Dedifferentiated amniotic fluid mesenchymal stem cell (primary cell): Measurements from ENCODE around the gene BICD2.
"Not testable (repeated sequence)": the region's sequence is repeated elsewhere in the genome, so short reads cannot be mapped to it uniquely, and the experiment has no call there.

Experiments used
- DNase-seq: peaks from one replicate; pipeline ENCODE4 v3.0.0-alpha.2; 2016; ENCODE audit errors: extremely low spot score

The BICD2 gene

DNA sequence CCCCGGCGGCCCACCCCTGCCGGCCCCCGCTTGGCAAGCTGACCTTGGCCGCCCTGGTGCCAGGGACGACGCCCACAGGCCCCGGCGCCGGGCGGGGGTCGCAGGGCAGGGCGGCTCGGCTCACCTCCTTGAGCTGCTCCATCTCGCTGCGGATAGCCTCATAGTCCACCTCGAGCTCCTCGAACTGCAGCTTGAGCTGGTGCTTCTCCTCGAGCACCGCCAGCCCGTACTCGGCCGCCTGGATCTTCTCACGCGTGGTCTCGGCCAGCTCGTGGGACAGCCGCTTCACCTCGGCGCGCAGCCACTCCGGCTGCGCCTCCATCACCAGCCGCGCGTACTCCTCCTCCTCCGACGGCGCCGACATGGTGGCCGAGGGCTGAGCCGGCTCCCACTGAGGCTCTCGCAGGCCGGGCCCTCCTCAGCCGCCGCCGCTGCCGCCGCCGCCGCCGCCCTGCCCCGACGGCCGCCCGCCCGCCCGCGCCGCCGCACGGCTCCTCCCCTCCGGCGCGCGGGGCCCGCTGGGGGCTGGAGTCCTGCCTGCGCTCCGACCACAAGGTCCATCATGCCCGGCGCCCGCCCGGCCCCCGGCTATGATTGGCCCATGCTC lies at the start of gene BICD2:
BICD2 (minus strand) TSS at position 453 of the 607 bp plus-strand sequence; CDS start at position 364, 89 bp downstream.
- no peak for DNase-seq

DNA sequence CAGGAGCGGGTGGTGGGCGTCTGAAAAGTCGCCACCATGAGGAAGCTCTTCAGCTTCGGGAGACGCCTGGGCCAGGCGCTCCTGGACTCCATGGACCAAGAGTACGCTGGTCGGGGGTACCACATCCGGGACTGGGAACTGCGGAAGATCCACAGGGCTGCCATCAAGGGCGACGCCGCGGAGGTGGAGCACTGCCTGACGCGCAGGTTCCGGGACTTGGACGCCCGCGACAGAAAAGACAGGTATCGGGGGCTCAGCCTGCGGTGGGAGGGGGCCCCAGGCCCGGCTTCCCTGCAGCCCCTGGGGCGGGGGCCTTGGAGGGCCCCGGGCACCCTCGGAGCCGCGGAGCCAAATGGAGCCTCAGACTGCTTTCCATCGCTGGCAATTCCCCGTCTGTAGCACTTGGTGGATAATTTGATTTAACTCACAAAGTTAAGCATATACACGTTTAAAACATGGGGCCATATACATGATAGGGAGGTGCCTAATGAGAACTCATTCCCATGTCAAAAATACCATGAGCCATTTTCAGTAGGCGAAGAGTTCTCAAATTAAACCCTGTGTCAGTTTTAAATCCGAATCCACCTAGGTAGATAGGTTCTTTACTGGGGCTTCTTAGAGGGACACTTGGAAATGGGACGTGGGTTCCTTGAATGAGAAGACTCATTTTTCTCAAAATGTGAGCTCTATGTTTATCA lies 45.1 kb upstream of the BICD2 start:
- DNase-seq, result not testable (repeated sequence)

DNA sequence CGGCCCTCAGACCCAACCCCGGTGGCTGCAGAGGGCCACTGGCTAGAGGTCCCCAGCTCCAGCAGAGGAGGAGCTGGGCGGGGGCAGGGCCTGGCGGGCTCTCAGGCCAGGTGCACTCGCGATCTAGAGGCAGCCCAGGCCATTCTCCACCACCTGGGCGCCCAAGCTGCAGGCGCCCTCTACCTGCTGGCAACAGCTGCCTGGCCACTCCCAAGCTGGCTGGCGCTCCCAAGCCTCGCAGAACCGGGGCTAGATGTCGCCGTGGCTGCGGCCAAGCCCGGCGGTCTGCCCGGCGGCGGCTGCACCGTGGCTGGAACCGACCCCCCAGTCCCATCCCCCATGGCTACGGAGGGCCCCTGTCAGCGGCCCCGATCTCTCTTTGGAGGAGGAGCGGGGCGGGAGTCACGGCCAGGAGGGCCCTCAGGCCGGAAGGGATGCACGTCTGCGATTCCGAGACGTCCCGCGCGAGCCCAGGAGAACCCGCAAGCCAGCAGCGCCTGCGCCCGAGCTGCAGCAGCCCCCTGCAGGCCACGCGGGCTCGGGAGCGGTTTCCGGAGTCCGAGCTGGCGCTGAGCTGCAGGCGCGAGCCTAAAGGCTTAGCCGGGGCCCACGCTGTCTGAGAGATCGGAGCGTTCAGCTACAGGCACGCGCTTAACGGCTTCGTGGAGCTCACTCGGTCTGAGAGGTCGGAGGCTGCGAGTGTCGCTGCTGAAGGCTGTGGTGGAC lies 44.3 kb upstream of the BICD2 start:
- peak; percentile 57 for DNase-seq

DNA sequence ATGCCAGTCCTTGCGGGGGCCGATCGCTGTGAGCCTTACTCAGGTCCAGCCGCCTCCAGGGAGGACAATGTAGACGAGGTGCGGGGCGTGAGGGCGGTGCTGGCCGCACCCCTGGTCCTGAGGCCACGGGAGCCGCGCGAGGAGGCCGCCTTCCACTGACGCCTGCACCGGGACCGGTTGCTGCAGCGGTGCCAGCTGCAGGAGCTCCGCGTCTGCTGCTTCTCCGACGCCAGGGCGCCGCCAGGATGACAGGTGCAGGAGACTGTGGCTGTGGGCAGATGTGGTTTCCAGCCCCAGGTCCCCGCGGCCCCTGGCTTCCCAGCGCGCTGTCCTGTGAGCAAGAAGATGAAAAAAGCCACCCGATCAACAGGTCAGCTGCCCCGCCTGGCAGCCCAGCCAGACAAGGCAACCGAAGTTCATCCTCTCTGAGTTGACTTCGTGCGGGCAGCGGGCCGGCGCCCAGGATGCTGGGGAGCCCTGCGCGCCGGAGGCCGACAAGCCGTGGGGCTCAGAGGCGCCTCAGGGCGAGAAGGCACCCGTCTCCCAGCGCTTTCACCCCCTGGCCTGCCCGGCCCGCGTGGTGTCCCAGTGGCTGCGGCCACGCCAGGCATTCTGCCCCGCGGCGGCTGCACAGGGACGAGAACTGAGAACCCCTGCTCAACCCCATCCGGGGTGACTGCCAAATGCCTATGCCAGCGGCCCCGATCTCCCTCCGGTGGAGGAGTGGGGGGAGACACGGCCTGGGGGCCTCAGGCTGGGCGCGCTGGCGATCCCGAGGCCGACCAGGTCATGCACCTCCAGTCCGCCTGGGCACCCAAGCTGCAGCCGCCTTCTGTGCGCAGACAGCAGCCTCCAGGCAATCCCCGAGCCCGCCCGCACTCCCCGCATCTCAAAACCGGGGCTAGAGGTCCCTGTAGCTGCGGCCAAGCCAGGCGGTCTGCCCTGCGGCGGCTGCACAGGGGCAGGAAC lies 43.4 kb upstream of the BICD2 start:
- no peak for DNase-seq

GRCh38 chr9:92807031-92807756 lies 42.6 kb upstream of the BICD2 start:
- DNase-seq, result no peak

GRCh38 chr9:92804727-92805126 lies 40.1 kb upstream of the BICD2 start:
- DNase-seq, result no peak

DNA sequence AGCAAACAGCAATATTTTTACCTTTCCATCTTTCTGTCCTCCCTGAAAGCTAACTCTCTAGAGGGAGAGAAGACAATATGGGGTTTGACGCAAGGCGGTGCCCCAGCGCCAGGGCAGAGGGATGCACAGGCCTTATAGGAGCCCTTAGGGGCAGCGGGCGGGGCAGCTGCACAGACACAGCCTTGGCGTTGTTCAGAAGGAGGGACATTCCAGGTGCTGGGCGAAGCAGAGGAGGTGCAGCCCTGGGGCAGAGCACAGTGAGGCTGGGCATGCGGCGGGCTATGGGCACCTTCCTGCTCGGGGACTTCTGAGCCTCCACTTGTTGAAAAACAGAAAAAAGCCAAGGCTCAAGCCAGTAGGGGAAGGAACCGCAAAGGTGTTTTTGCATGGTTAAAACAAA lies 33.7 kb upstream of the BICD2 start:
- no peak for DNase-seq

GRCh38 chr9:92796337-92796804 lies 31.7 kb upstream of the BICD2 start:
- not testable (repeated sequence) for DNase-seq

- DNase-seq, result no peak
Observed at GRCh38 chr9:92795598-92796336, 31.1 kb upstream of the BICD2 start.

GRCh38 chr9:92795000-92795399 lies 30.4 kb upstream of the BICD2 start:
- no peak for DNase-seq

- no peak for DNase-seq
Observed at GRCh38 chr9:92794426-92794825, 29.8 kb upstream of the BICD2 start.

- DNase-seq, result peak; percentile 47
Observed at GRCh38 chr9:92790542-92791527, 26.2 kb upstream of the BICD2 start.

DNA sequence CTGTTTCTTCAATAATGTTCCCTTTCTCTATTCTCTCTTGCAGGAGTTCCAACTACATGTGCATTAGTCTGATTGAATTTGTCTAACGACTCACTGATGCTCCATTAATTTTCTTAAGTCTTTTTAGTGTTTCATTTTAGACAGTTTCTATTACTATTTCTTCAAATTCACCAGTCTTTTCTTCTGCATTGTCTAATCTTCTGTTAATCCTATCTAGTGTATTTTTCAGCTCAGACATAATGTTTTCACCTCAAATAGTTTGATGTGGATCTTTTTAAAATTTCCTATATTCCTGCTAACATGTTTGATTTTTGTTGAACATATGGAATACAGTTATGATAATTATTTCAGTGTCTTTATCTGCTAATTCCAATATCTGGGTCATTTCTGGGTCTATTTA lies 21.7 kb upstream of the BICD2 start:
- DNase-seq, result no peak

- DNase-seq, result no peak
Observed at GRCh38 chr9:92781899-92782298, 17.3 kb upstream of the BICD2 start.

- no peak for DNase-seq
Observed at GRCh38 chr9:92780206-92780605, 15.6 kb upstream of the BICD2 start.

GRCh38 chr9:92775466-92775865 lies 10.8 kb upstream of the BICD2 start:
- DNase-seq, result no peak

- peak; percentile 72 for DNase-seq
Observed at GRCh38 chr9:92774274-92774673, 9.6 kb upstream of the BICD2 start.

DNA sequence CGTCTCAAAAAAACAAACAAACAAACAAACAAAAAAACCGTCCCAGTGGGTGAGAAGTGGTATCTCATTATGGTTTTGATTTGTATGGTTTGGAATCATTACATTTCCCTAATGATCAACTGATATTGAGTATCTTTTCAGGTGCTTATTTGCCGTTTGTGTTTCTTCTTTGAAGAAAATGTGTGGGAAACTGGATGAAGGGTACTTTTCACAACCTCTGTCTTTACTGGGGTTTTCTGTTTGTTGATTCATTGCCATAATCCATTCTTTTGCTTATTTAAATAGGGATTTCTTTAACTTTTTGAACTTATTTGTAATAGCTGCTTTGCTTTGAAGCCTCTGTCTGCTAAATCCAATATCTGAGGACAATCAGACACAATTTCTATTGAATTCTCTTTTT lies 9.2 kb upstream of the BICD2 start:
- DNase-seq, result no peak

- no peak for DNase-seq
Observed at GRCh38 chr9:92771309-92771708, 6.7 kb upstream of the BICD2 start.
